GM18873 (cell line): ENCODE results near the gene TCF15.

Experiments used
- ATAC-seq: cut with Tn5 transposase; IDR thresholded peaks from one replicate; pipeline ENCODE4 v1.9.1; 2021; ENCODE audit warnings: mild to moderate bottlenecking, moderate library complexity, moderate number of reproducible peaks; ENCODE audit not compliant: unreplicated experiment, low FRiP score

Gene TCF15

DNA sequence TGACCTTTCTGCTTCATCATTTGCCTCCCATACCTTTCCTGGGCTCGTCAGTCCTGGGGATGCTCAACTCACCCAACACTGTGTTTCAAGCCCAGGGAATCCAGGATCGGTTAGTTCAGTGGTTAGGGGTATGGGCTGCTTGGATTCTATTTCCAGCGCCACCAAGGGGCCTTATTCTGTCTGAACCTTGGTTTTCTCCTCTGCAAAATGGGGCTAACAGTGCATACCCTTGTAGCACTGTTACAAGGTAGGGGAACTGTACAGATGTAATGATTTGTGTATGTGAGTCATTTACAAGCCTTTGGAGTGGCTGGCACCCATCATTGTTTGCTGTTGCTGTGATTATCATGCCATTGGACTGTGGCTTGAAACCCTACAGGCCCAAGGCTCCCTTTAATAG, 52.0 kb downstream of the TCF15 start:
- ATAC-seq, result no peak

DNA sequence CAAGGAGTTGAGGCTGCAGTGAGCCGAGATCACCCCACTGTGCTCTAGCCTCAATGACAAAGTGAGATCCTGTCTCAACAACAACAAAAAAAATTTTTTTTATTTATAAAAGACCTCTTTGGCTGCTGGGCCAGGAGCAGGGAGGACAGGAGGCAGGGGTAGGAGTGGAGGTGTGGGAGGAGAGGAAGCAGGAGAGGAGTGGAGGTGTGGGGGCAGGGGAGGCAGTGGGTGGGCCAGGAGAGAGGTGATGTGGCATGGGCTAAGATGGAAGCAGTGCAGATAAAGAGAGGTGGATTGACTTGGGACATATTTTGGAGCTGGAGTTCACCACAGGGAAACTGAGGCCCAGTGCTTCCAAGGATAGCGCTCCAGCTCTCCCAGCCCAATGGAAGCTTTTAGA, 53.1 kb downstream of the TCF15 start:
- ATAC-seq, result no peak

DNA sequence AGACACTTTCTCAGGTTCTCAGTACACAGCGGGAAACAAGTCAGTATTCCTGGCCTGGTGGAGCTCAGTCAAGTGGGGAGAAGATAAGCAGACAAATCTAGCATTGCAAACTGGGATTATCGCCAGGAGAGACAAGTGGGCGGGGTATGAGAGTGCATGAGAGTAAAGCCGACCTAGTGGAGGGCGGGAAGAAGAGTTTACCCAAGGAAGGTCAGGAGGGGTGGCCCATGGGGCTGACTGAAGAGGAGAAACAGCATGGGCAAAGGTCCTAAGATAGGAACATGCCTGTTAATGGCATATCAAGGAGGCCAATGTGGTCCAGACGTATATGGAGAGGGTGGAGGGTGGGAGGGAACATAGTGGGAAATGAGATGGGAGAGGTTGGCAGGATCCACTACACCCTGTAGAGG, 54.1 kb downstream of the TCF15 start:
- no peak for ATAC-seq
